ENCODE data around the gene ADAMTSL1.

GRCh38 chr9:18754537-18754936, 280.6 kb downstream of the ADAMTSL1 start:
- TF ChIP-seq GATA2 (IDR thresholded peaks at IDR 0.05; ENCODE audit: insufficient read depth, insufficient read length, low read depth, low read length): no peak
- no peak for TF ChIP-seq CTCF (IDR thresholded peaks at IDR 0.05; ENCODE audit: extremely low read depth in 1 of 2, insufficient read depth in 1 of 2, low read depth in 1 of 2, low read length in 2 of 2)
- TF ChIP-seq POLR2A (IDR thresholded peaks at IDR 0.05; ENCODE audit: low read depth, low read length): no peak
- no peak for TF ChIP-seq JUN (IDR thresholded peaks at IDR 0.05; ENCODE audit: borderline replicate concordance, insufficient read depth, insufficient read length, low read depth)
- no peak for TF ChIP-seq MAX (IDR thresholded peaks at IDR 0.05; ENCODE audit: insufficient read depth, insufficient read length)
- TF ChIP-seq EZH2 (IDR thresholded peaks at IDR 0.05; ENCODE audit: borderline replicate concordance, low read depth, low read length, severe bottlenecking): no peak
- TF ChIP-seq POLR2AphosphoS5 (IDR thresholded peaks at IDR 0.05; ENCODE audit: insufficient read depth, low read depth, low read length): no peak
- TF ChIP-seq MYC (IDR thresholded peaks at IDR 0.05; ENCODE audit: low read depth, low read length): no peak
- no peak for TF ChIP-seq FOS (IDR thresholded peaks at IDR 0.05; ENCODE audit: borderline replicate concordance, insufficient read depth, low read length)
